ENCODE results near the gene THRB. TPM values are rescaled to one million over a fixed set of nuclear protein-coding genes. Genes with fewer than 3 reads are reported as not detected.

The THRB gene
- total RNA-seq, 4 donors from 2014 or later = 29.2 to 38.5 (median 36.3) TPM

DNA sequence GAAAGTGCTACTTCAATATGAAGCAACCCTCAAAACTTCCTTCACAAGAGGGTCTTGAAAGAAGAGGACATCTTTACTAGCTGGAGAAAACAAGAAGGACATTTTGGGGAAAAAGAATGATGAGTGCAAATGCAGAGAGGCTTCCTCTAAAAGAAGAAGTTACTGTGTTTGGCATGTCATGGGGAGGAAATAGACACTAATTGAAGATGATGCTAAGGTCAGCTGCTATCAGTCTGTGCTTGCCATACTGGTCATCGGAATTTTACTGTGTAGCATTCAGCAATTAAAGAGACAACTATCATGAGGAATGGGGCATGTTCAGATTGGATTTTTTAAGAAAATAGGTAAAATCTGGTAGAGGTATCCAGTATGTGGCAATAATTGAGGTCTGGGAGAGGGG lies 60.0 kb downstream of the THRB start:
- TF ChIP-seq, protein P1, sequence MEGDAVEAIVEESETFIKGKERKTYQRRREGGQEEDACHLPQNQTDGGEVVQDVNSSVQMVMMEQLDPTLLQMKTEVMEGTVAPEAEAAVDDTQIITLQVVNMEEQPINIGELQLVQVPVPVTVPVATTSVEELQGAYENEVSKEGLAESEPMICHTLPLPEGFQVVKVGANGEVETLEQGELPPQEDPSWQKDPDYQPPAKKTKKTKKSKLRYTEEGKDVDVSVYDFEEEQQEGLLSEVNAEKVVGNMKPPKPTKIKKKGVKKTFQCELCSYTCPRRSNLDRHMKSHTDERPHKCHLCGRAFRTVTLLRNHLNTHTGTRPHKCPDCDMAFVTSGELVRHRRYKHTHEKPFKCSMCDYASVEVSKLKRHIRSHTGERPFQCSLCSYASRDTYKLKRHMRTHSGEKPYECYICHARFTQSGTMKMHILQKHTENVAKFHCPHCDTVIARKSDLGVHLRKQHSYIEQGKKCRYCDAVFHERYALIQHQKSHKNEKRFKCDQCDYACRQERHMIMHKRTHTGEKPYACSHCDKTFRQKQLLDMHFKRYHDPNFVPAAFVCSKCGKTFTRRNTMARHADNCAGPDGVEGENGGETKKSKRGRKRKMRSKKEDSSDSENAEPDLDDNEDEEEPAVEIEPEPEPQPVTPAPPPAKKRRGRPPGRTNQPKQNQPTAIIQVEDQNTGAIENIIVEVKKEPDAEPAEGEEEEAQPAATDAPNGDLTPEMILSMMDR (IDR thresholded peaks at IDR 0.05; ENCODE audit: low read depth) = no peak

DNA sequence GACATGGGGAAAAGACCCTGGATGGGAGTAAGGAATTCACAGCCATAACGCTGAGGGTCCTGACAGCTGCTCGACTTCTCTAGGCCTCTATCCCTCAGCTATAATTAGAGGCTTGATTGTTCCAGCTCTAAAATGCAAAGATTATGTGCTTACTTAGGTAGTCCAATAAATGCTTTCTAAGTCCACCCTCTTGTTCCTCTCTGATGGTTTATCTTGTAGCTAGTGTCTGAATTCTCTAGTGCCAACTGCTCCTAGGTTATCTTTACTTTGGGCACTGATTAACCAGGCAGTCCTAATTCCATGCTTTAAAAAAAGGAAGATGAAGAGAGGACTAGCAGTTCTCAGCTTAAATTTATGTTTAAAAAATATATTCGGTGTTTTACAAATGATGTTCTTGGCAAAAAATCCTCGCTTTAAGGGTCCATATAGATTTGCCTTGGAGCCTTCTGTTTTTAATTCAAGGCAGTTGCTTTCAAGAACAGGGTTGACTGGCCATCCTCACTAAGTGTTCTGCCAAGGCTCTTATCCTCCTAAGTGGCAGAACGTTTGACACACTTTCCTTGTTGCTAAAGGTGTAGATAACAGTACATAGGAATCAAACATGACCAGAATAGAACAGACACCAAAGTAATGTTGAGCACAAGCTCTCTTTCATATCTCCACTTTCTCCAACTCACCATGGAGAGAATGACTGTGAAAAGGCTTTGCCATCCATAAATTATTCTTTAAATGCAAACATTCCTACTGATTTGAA lies 60.6 kb downstream of the THRB start:
- TF ChIP-seq, protein P1 (IDR thresholded peaks at IDR 0.05; ENCODE audit: low read depth) = no peak

DNA sequence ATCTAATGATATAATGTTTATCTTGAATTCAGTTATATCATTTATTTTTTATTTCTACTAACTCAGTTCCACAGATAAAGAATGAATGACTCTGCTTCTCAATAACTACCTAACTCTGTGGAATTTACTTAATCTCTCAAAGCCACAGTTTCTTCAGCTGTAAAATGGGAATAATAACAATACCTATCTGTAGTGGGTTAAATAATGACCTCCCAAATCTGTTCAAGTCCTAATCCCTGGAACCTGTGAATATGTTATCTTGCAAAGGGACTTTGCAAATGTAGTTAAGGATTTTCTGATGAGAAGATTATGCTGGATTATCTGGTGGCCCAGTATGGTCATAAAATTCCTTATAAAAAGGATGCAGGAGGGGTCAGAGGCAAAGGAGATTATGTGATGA lies 61.7 kb downstream of the THRB start:
- TF ChIP-seq, protein P1 (IDR thresholded peaks at IDR 0.05; ENCODE audit: low read depth) = no peak

DNA sequence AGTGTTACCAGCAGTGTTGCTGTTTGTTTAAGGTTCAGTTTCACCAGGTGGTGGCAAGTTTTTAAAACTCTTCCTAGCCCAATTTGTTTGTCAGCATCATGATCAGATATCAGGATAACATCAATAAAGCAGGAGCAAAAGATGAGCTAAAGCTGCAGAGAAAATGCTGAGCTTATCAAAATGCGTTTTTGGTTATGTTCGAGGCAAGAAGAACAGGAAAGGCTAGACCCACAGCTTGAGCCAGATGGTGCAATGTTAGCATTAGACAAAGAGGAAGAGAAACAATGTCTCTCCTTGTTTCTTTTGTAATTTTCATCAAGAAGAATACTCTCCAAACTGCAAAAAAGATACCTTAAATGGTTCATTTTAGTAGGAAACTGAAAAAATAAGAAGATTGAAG lies 66.2 kb downstream of the THRB start:
- TF ChIP-seq, protein P1 (IDR thresholded peaks at IDR 0.05; ENCODE audit: low read depth) = no peak

DNA sequence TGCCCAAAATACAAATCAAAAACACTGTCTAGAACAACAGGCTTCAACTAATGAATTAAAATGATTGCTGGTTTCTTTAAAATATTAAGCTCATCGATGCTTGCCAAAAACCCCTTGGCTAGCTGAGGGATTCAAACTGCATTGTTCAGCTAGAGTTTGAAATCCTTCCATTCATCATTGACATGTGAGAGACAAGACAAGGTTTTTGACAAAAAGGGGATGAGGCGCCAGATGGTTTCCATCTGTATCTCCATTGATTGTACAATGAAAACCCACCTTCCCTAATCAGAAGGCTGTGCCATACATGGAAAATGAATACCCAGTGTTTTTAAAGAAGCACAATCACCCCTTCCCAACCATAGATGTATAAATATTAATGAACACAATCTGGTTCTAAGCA lies 67.8 kb downstream of the THRB start:
- TF ChIP-seq, protein P1 (IDR thresholded peaks at IDR 0.05; ENCODE audit: low read depth) = no peak

DNA sequence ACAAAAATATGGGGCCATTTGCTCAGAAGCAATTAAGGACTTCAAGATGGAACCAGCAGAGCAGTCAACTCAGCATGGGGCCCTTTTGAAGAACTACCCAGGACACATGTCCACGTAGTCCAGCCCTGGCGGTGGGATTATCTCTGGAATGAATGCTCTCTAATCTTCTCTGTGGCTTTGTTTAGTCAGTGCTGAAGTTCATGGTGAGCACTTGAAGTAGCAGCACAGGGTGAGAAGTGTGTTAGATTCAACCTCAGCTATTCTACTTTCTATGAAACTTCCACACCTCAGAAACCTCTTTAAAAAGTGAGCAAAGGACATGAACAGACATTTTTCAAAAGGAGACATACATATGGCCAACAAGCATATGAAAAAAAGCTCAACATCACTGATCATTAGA lies 74.4 kb downstream of the THRB start:
- TF ChIP-seq, protein P1 (IDR thresholded peaks at IDR 0.05; ENCODE audit: low read depth) = no peak

DNA sequence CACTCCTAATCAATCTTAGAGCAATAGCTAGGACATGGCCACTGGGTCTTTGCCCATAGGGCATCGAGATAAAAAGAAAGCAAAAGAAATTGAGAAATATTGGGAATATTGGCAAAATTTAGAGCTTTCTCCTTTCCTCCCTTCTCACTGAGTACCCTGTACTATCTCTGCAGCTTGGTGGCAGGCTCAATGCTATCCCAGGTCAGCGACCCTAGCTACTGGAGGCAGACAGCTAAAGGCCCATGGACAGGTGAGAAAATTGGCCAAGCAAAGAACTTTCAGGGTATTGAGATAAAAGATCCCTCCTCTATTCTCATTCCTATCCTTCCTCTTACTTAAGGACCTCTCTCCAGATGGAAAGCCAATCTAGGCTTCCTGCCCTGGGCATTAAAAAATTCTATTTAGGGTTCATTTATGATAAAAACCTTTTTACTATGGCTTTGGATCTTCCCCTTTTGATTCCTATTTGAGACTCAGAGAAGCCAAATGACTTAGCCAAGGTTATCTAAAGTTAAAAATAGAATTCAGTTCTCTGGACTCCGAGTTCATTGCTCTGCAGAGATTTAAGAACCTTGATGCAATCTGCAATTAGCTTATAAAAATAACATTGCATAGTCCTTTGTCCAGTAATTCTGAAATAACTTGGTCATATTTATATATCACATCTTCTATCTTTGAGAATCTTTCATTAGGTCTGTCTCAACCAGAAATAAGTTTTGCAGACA lies 75.4 kb downstream of the THRB start:
- TF ChIP-seq, protein P1 (IDR thresholded peaks at IDR 0.05; ENCODE audit: low read depth) = no peak

All from subcutaneous adipose tissue (tissue), 4 donors.